ENCODE data around the gene COX6B2.
A peak's percentile ranks its signal among the peaks of the same experiment; 100 is the strongest.

COX6B2 gene

DNA sequence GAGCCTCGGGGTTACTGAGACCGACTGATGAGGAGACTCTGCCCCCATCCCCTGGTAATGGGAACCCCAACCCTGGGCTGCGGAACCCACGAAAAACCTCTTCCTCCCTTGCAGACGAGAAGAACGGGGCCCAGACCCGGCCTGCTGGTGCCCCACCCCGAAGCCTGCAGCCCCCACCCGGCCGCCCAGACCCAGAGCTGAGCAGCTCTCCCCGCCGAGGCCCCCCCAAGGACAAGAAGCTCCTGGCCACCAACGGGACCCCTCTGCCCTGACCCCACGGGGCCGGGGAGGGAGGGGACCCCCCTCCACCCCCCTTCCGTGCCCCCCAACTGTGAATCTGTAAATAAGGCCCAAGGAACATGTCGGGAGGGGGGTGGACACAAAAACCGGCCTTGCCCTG is 42.7 kb downstream of the COX6B2 start:
- no peak for DNase-seq

DNA sequence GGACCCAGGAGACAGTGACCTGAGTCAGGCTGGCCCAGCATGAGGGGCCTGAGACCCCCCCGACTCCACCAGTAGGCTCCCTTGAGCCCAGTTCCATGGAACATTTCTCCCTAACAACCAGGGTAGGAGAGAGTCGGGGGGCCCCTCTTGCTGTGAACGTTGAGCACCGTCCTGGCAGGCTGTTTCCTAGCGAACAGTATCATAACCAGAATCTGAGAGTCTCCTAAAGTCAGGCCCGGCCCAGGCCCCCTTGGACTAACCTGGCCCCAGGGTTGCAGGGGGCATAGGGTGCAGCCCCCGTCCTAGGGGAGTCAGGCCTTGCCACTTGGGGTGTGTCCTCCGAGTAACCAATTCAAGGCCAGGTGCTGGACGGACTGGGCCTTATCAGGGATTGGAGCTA is 43.1 kb downstream of the COX6B2 start:
- DNase-seq = no peak

DNA sequence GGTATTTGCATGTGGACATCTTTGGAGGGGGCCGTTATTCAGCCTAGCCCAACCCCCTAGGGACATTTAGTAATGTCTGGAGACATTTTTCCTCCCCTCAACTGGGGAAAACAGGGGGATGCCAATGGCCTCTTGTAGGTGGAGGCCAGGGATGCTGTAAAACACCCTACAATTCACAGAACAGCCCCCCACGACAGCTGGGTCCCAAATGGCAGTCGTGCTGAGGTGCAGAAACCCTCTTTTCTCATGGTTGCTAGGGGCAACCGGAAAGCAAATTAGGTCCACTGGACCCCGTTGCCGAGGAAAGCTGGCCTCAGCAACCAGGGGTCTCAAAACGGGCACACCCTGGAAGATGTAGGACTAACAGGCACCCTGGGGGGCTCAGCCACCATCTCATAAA is 44.0 kb downstream of the COX6B2 start:
- no peak for DNase-seq

DNA sequence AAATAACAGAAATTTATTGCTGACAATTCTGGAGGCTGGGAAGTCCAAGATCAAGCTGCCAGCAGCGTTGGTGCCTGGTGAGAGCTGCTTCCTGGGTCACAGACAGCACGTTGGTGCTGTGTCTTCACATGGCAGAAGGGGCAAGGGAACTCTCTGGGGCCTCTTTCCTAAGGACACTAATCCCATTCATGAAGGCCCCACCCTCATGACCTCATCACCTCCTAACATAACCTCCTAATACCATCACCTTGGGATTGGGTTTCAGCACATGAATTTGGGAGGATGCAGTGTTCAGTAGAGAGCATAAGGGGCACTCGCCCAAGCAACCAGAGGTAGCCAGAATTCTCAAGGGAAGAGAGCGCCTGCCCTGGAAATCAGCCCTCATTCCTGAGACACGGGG is 45.1 kb downstream of the COX6B2 start:
- DNase-seq = no peak

DNA sequence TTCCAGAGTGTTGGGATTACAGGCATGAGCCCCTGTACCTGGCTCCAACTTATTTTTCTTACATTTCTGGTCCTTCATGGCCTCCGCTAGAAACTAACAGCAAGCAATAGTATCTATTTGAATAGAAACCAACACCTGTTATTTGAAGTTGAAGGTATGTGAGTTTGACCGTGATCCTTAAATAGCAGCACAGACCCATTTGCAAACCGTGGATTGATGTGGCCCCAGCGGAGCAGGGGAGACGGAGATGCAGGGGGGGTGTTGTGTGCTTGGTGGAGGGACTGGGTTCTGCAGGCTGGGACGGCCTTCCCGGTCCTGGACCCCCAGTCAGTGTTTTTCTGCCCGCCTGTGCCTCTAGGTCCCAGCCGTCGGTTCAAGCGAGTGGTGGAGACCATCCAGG is 46.2 kb downstream of the COX6B2 start:
- DNase-seq = no peak

DNA sequence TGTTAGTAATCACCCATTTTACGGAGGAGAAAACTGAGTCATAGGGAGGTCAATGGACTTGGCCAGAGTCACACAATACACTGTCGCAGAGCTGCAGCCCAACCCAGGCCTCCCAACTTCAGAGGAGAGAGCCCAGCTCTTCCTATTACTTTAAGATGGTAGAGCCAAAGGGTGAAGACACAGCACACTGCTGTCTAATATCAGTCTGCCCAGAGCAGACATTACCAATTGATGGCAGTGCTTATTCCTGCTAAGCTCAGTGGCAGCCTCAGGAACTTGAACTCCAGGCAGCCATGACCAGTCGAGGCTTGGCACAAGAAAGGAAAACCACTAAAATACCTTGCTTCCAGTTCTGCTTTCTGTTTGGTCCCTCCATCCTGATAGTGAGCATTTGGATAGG is 47.8 kb downstream of the COX6B2 start:
- DNase-seq = no peak

DNA sequence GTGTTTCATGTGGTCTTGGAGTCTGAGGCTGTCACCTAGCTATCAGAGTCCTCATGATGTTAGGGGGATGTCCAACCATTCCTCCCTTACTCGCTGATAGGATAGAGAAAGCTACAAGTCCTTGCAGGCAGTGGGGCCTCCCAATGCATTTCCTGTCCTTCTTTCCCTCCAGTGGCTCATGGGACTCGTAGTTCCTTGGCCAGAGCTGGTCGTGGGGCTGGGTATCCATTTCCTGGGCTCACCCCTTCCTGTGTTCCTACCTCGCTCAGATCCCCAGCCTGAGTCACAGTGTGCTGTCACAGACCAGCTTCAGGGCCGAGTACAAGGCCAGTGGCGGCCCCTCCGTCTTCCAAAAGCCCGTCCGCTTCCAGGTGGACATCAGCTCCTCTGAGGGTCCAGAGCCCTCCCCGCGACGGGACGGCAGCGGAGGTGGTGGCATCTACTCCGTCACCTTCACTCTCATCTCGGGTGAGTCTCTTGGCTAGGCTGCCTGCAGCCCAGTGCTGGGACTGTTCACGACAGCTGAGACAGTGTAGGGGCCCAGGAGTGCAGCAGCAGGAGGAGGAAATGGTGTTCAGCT is 48.4 kb downstream of the COX6B2 start:
- DNase-seq = no peak

DNA sequence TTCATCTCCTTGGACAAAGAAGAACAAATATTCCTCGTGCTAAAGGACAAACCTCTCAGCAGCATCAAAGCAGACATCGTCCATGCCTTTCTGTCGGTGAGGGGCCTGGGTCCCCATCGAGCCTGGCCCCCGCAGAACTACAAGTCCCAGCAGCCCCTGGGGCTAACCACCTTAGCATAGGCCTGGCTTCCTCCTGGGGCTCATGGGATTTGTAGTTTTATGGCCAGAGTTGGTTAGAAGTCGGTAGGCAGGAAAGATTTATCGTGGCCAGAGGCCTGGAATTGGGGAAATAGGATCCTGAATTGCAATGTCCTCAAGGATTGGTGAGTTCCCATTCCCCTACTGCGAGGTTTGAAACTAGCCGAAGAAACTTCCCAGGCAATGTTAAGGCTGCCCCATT is 49.0 kb downstream of the COX6B2 start:
- DNase-seq = no peak

DNA sequence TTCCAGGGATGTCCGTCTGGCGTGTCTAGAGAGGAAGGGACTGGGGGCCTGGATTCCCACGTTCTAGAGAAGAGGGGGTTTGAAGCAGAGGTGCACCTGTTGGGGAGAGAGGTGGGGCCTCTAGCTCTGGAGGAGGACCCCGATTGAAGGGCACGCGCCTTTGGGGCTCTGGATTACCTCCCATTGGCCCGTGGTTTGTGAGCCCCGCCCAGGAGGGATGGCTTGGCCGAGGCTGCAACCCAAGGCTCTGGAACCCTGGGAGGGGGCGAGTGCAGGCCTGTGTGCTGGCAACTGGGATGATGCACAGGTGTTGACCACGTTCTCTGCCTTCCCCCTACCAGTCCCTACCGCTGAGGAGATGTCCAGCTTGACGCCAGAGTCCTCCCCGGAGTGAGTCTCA is 49.5 kb downstream of the COX6B2 start:
- DNase-seq = no peak

DNA sequence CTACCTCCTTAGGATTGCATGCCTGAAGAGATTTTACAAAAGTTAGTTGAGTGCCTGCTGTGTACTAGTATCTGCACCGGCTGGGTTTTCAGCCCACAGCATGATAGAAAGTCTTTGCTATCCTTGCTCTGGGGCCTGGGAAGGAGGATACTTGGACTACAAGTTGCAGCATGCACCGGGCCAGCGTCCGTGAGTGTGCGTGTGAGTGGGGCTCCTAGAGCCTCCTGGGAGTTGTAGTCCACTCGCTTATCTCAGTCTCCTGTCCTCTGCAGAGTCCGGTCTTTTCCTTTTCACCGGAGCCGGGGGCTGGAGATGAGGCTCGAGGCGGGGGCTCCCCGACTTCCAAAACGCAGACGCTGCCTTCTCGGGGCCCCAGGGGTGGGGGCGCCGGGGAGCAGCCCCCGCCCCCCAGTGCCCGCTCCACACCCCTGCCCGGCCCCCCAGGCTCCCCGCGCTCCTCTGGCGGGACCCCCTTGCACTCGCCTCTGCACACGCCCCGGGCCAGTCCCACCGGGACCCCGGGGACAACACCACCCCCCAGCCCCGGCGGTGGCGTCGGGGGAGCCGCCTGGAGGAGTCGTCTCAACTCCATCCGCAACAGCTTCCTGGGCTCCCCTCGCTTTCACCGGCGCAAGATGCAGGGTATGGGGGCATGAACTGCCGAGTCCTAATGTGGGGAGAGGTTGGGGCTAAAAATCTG is 50.1 kb downstream of the COX6B2 start:
- no peak for DNase-seq

DNA sequence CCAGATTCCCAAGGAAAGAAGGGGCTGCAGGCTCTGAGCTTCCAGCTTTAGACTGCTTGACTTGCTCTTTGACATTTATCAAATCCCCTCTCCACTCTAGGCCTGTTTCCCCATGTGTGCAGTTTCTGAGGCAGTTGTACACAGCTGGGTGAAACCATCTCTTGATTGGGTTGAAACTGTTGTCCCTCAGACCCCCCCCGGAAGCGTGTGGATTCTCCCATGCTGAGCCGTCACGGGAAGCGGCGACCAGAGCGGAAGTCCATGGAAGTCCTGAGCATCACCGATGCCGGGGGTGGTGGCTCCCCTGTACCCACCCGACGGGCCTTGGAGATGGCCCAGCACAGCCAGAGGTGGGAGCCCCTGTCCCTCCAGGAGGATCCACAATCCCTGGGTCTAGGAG is 51.0 kb downstream of the COX6B2 start:
- DNase-seq = no peak

DNA sequence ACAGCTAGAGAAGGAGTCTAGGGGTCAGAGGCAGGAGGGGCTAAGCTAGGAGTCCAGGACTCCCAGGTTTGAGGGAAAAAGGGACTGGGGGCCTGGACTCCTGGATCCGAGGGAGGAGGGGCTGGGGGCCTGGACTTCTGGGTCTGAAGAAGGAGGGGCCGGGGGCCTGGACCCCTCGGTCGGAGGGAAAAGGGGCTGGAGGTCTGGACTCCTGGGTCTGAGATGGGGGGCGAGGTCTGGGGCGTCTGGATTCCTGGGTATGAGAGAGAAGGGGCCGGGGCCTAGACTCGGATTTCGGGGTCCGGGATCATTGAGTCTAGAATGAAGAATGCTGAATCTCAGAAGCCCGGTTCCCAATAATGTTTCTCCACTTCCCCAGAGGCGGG is 52.2 kb downstream of the COX6B2 start:
- no peak for DNase-seq

DNA sequence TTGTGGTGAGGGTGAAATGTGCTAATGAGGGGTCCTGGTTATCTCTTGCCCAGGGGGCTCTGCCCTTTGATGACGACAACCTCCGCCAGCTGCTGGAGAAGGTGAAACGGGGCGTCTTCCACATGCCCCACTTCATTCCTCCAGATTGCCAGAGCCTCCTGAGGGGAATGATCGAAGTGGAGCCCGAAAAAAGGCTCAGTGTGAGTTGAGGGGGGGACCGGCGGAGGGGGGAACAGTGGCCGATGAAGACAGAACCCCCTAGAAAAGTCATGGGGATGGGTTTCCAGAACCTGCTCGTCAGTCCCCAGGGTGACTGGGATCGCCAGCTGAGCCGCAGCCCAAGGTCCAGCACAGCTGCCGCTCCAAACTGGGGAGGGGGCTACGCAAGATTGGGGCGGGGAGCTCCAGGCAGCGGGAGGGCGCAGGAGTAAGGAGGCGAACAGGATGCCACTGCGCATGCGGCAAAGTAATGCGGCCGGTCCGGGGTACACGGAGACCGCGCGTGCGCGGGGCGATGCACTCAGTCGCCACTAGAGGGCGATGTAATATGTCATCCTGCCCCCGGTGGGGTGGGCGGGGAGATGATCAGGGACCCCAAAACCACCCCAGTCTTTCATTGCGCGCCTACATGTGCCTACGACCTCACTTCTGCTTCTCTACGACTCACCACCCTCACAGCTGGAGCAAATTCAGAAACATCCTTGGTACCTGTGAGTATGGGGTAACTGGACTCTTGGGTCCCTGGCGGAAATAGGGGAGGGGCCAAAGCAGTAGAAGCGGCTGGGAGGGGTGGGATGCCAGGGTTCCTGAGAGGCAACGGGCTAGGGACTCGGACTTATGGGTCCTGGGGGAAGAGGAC is 52.8 kb downstream of the COX6B2 start:
- peak; percentile 73 to 79 for DNase-seq

DNA sequence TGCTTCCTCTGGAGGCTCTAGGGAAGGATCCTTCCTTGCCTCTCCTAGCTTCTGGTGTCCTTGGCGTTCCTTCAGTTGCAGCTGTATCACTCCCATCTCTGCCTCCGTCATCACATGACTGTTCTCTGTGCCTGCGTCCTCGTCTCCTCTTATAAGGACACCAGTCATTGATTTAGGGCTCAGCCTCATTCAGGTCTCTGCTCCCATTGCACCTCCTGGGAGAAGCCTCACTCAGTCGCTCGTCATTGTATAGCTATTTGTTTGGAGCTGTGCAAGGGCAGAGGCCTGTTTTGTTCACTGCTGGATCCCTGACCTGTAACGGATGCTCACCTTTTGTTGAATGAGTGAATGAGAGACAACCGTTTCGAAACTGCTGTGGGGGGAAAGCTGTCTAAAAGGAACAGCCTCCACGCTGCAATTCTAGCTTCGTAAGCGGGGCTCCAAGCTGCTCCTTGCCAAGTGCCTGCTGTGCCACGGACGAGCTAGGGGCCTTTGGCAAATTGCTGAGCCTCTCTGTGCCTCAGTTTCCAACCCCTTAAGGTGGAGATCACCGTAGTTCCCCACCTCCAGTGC is 53.5 kb downstream of the COX6B2 start:
- no peak for DNase-seq

DNA sequence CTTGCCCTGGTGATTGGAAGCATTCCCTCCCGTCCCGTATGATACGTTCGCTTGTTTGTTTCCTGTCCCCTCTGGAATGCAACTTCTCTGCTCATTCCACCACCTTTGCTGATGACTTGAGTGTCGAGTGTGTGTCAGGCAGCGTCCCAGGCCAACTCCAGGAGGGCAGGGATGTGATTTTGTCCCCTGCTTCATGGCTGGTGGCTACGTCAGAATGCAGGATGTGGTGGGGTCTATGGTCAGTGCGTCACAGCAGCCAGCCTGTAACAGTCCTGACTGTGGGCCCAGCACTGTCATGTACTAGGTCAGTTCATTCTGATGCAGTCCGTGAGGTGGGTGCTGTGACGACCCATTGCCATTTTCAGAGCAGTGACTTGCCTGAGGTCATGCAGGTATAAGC is 54.5 kb downstream of the COX6B2 start:
- DNase-seq = no peak
